Breast epithelium (tissue), 4 donors: ENCODE data around the gene MAPK8. TPM values are rescaled to one million over a fixed set of nuclear protein-coding genes. Genes with fewer than 3 reads are reported as not detected.

Experiments used
- DNase-seq, 2 donors: peaks; one replicate each; pipeline ENCODE4 v3.0.0-alpha.2; 2019; ENCODE audit warnings: low spot score in 2 of 2
- H3K27ac ChIP-seq, 2 donors: fragments of 200-600 bp; sonication (generic) in 1 of 2; one replicate each; pipeline ENCODE4 v1.5.1; 2016 to 2019; ENCODE audit warnings: mild to moderate bottlenecking in 1 of 2
- H3K27me3 ChIP-seq, 2 donors: fragments of 200-600 bp; sonication (generic) in 1 of 2; one replicate each; pipeline versions ENCODE4 v1.5.1 to v1.6.0; 2017 to 2019; ENCODE audit warnings: control low read depth in 1 of 2, mild to moderate bottlenecking in 1 of 2
- H3K36me3 ChIP-seq: fragments of 200-600 bp; one replicate; pipeline ENCODE4 v1.5.1; 2019
- H3K4me1 ChIP-seq, 2 donors: fragments of 200-600 bp; sonication (generic); one replicate each; pipeline ENCODE4 v1.5.1; 2016 to 2019; ENCODE audit warnings: control low read depth in 1 of 2
- H3K4me3 ChIP-seq, 3 donors: fragments of 200-600 bp; sonication (generic); 1 replicate in 2 of 3; 2 replicates in 1 of 3; pipeline ENCODE4 v1.5.1; 2016 to 2019; ENCODE audit warnings: mild to moderate bottlenecking in 3 of 3, moderate library complexity in 2 of 3
- H3K9me3 ChIP-seq, 2 donors: fragments of 200-600 bp; sonication (generic) in 1 of 2; one replicate each; pipeline ENCODE4 v1.5.1; 2016 to 2019; ENCODE audit warnings: control low read depth in 1 of 2
- POLR2A ChIP-seq: fragments of 450-650 bp; IDR thresholded peaks from one replicate; pipeline ENCODE4 v1.6.1; 2016; ENCODE audit warnings: antibody characterized with exemption, mild to moderate bottlenecking, moderate library complexity
- POLR2AphosphoS5 ChIP-seq, 3 donors: sonication (generic); formaldehyde crosslinking; IDR thresholded peaks; one replicate each; pipeline ENCODE4 v1.6.1; 2017; ENCODE audit warnings: antibody characterized with exemption in 3 of 3
- intact Hi-C: fragments of 100-400 bp; cut with DNase I; formaldehyde crosslinking; loops from one replicate; pipeline ENCODE4 v1.15.1; 2023; ENCODE audit warnings: low total_unique reads
- total RNA-seq, 3 donors: library from RNA; depleted of rRNA; stranded (reverse); fragments of >200 nt; gene quantifications; one replicate each; pipeline ENCODE4 v1.1.0, GENCODE V29; 2016
- TF ChIP-seq, protein P1 (sequence below), 3 donors: fragments of 450-650 bp; IDR thresholded peaks; one replicate each; pipeline ENCODE4 v1.5.1; 2016 to 2017; ENCODE audit warnings: antibody characterized with exemption in 3 of 3, mild to moderate bottlenecking in 3 of 3, moderate library complexity in 3 of 3

The MAPK8 gene
- total RNA-seq, 3 donors from 2014 or later, result 52.5 to 108 (median 74.1) TPM

DNA sequence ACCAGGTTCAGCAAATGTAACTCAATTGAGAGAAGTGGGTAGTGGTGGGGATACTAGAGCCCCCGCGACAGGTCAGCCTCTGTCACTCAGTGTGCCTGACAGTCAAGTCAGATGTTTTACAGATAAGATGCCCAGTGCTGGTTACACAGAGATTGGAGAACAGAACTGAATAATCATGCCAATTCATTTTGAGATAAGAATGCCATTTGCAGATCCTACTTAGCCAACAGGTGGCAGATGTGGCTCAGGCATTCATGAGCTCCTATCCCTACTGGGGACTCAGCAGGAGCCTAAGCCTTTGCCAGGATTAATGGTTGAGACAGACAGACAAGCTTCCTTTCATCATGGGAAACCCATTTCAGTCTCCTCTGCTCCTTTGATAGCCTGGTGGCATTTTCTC lies 137.8 kb downstream of the MAPK8 start:
- H3K27me3 ChIP-seq, result no peaks in the 10 kb centered on the region
- no peak overlapping the region for H3K4me3 ChIP-seq
- H3K9me3 ChIP-seq, result no peaks in the 10 kb centered on the region
- TF ChIP-seq POLR2AphosphoS5 (IDR thresholded peaks at IDR 0.05), result no peak
- TF ChIP-seq POLR2A, result no peak
- TF ChIP-seq, protein P1, sequence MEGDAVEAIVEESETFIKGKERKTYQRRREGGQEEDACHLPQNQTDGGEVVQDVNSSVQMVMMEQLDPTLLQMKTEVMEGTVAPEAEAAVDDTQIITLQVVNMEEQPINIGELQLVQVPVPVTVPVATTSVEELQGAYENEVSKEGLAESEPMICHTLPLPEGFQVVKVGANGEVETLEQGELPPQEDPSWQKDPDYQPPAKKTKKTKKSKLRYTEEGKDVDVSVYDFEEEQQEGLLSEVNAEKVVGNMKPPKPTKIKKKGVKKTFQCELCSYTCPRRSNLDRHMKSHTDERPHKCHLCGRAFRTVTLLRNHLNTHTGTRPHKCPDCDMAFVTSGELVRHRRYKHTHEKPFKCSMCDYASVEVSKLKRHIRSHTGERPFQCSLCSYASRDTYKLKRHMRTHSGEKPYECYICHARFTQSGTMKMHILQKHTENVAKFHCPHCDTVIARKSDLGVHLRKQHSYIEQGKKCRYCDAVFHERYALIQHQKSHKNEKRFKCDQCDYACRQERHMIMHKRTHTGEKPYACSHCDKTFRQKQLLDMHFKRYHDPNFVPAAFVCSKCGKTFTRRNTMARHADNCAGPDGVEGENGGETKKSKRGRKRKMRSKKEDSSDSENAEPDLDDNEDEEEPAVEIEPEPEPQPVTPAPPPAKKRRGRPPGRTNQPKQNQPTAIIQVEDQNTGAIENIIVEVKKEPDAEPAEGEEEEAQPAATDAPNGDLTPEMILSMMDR (IDR thresholded peaks at IDR 0.05), result no peak
- intact Hi-C loops, result loop anchor here (5.0 kb wide), 1 partner anchor 713 kb away; no protein-coding TSS in a partner anchor
- H3K36me3 ChIP-seq, result no peaks in the 10 kb centered on the region
- no peak overlapping the region for H3K27ac ChIP-seq
- H3K4me1 ChIP-seq, result no peaks in the 10 kb centered on the region
- no peak for DNase-seq

DNA sequence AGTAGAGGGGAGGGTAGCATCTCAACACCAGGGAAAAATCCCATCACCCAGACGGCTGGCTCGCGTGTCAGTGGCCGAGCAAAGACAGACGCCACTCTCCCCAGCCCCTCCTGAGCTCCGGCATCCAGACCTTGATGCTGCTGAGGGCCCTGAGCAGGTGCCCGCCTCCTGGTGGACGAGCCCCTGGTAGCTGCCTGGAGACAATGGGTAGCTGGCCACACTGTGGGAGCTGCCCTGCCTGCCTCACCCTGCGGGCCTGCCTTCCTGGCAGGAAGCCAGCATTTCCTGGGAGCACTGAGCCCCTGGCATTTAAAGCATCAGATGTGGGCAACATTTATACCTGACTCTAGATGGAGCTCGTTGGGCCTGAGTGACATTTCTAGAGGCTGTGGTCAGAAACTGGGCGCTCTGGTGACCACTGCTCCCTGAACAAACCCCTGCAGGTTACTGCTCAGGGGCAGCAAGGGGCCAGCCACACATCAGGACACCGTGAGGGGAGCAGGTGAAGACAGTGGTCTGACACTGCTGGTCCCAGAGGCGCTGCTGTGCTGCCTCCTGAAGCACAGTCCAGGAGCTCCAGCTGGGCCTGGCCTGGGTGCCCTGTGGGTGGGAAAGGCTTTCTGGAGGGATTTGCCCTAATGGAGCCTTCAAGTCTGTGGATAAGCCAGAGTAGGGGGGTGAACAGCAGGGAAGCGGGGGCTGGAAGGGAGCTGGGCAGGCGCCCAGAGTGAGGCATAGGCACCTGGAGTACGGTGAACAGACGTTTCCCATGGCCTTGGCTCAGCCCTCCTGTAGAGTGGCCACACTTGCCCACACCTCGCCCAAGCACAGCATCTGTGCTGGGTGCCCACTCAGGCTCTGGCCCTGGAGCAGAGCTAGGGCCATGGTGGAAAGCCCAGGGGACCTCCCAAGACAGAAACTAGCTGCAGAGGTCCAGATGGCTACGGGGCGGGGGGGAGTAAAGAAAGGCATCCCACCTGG lies 138.7 kb downstream of the MAPK8 start:
- Histone ChIP-seq H3K27me3 (no peaks in the 10 kb centered on the region), H3K9me3 (no peaks in the 10 kb centered on the region), H3K27ac (no peak overlapping the region), H3K4me1 (no peaks in the 10 kb centered on the region), H3K36me3 (no peaks in the 10 kb centered on the region), H3K4me3 (no peak overlapping the region)
- TF ChIP-seq POLR2A, result no peak
- TF ChIP-seq, protein P1 (IDR thresholded peaks at IDR 0.05), result no peak
- no peak for TF ChIP-seq POLR2AphosphoS5 (IDR thresholded peaks at IDR 0.05)
- DNase-seq, result no peak
- intact Hi-C loops, result loop anchor here (5.0 kb wide), 1 partner anchor 712 kb away; no protein-coding TSS in a partner anchor

DNA sequence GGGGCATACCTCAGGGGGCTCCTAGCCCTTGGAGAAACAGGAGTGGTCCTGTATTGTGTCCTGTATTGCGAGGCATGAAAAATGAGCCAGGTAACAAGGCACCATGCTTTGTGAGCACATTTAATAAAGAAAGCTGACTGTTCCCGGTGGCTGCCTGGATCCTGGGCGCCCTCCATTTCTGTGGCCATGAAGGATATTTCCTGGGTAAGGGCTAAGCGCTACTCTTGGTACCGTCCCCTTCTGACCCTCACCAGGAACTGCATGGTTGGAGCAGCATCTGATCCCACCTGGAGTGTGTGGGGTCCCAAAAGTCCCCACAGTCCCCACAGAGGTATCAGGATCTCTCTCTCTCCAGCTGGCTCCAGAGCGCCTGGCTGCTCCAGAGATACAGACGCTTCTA lies 139.5 kb downstream of the MAPK8 start:
- H3K9me3 ChIP-seq, result no peaks in the 10 kb centered on the region
- intact Hi-C loops, result no loop called here
- H3K4me1 ChIP-seq, result no peaks in the 10 kb centered on the region
- H3K4me3 ChIP-seq, result no peak overlapping the region
- no peak for DNase-seq
- no peaks in the 10 kb centered on the region for H3K36me3 ChIP-seq
- H3K27ac ChIP-seq, result no peak overlapping the region
- no peak for TF ChIP-seq POLR2A
- TF ChIP-seq POLR2AphosphoS5 (IDR thresholded peaks at IDR 0.05), result no peak
- TF ChIP-seq, protein P1 (IDR thresholded peaks at IDR 0.05), result no peak
- no peaks in the 10 kb centered on the region for H3K27me3 ChIP-seq

DNA sequence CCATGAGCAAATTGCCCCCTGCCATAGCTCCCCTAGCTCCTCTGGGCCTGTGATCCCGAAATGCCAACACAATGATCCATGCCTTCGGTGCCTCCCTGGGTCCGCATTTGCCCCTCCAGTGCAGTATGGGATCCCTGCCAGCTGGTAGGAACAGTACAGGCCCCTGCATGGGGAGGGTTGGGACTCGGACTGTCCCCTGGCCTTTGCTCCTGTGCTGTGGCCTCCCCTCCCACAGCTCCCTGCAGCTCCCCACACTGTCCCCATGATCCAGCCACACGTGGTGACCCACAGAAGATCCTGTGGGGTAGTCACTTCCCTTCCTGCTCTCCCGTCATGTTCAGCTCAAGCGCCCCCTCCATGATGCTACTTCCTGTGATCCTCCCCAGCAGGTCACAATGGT lies 140.3 kb downstream of the MAPK8 start:
- Histone ChIP-seq H3K9me3 (no peaks in the 10 kb centered on the region), H3K4me3 (no peak overlapping the region), H3K36me3 (no peaks in the 10 kb centered on the region), H3K27ac (no peak overlapping the region), H3K4me1 (no peaks in the 10 kb centered on the region), H3K27me3 (no peaks in the 10 kb centered on the region)
- intact Hi-C loops, result no loop called here
- DNase-seq, result no peak
- TF ChIP-seq, protein P1 (IDR thresholded peaks at IDR 0.05), result no peak
- TF ChIP-seq POLR2A, result no peak
- TF ChIP-seq POLR2AphosphoS5 (IDR thresholded peaks at IDR 0.05), result no peak
